GM18907 (cell line): ENCODE measurements around the gene MOAP1.
"Not testable (repeated sequence)": the region's sequence is repeated elsewhere in the genome, so short reads cannot be mapped to it uniquely, and the experiment has no call there.

Experiments
- ATAC-seq: cut with Tn5 transposase; IDR thresholded peaks from one replicate; pipeline ENCODE4 v1.9.1; 2021; ENCODE audit warnings: mild to moderate bottlenecking, moderate library complexity; ENCODE audit not compliant: unreplicated experiment

The MOAP1 gene, protein sequence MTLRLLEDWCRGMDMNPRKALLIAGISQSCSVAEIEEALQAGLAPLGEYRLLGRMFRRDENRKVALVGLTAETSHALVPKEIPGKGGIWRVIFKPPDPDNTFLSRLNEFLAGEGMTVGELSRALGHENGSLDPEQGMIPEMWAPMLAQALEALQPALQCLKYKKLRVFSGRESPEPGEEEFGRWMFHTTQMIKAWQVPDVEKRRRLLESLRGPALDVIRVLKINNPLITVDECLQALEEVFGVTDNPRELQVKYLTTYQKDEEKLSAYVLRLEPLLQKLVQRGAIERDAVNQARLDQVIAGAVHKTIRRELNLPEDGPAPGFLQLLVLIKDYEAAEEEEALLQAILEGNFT

DNA sequence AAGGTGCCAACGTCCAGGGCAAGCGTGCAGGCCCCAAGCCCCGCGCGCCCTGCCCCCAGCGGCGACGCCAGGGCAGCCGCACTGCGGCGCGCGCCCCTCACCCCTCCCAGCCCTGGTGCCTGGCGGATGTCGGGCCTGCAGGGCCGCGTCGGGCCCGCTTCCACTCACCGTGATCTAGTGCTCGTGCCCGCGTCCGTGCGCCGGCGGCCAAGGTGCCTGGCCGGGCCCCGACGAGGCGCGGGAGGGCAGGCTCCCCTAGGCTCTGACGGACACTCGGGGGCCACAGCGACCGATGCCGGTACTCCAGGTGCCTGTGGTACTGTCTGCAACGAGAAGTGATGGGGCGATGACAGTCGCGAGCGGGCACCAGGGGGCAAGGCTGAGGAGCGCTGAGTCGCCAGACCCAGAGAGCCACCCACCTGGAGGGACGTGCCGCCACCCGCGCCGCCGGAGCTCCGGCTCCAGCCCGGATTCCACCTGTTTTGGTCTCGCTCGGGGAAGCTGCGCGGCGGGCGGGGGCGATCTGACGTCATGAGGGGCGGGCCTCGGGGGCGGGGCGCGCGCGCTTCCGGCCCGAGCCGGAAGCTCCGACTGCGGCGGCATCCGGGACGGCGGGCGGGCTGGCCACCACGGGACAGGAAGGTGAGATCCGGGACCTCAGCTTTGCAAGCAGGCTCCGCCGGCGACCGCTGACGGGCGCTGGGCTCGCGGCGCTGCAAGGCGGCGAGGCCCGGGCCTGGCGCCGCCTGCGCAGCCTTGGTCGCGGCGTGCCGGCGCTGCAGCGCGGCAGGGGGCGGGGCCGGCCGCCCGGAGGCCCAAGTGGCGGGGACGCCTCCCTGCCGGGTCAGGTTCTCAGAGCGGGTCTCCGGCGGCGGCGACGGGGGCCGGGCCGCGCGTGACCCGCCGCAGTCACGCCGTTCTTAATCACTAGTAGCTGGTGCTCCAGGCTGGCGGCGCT, at the start of gene MOAP1, which contains the start of gene LYSET:
Gene MOAP1 (minus strand): TSS at position 507 of the 958 bp plus-strand sequence. CDS start 655 bp downstream, outside the sequence.
Gene LYSET (plus strand): TSS at position 927 of the 958 bp plus-strand sequence. CDS start 89 bp downstream, outside the sequence.
- ATAC-seq, result peak; percentile 88

DNA sequence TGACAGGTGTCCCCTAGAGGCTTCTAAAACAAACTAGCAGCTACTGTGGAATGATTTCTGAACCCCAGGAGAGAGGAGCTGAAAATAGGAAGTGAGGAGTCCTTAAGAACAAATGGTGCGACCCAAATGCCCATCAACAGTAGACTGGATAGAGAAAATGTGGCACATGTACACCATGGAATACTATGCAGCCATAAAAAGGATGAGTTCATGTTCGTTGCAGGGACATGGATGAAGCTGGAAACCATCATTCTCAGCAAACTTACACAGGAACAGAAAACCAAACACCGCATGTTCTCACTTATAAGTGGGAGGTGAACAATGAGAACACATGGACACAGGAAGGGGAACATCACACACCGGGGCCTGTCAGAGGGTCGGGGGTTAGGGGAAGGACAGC, 48.4 kb upstream of the MOAP1 start:
- not testable (repeated sequence) for ATAC-seq

DNA sequence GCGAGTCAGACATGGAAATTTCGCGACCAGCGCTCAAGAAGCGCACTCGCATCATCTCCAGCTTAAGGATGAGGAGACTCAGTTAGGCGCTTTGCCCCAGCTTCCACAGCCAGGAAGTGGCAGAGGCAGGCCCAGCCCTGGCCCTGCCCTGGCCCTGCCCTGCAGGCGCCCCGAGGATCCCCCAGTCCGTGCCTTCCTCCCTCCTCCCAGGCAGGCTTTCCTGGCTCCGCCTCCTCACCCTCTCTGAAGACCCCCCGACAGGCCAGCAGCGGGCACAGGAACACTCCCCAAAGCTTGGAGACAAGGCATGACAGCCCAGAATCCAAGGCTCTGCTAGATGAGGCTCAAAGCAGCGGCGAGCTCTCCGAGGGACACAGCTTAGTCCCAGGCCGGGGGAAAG, 47.5 kb upstream of the MOAP1 start:
- no peak for ATAC-seq

DNA sequence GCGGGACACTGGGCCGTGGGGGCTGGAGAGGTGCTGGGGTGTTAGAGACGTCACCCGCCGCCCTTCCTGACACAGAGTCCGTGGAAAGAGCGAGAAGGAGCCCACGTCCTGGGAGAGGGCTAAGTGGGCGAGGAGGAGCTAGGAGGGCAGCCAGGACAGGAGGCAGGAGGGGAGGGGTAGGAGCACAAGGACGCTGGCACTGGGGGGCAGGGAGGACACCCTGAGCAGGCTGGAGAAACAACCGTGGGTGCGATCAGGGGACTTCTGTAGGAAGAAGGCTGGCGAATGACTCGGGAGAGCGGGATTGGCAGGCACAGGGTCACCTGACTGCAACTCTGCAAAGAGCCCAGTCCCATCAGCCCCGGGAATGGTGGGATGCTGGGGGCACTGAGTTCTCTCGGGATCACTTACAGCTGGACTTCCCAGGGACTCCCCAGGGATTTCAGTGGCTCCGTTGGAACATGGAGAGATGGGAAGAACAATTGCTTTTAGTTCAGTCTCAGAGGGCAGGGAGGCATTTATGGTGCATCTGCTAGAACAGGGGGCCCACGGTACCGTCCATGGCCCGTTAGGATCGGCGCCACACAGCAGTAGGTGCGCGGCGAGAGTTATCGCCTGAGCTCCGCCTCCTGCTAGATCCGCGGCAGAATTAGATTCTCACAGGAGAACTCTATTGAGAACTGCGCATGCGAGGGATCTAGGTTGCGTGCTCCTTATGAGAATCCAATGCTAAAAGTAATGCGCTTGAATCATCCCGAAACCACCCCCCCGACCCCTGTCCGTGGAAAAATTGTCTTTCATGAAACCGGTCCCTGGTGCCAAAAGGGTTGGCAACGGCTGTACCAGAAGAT, 46.7 kb upstream of the MOAP1 start:
- no peak for ATAC-seq

DNA sequence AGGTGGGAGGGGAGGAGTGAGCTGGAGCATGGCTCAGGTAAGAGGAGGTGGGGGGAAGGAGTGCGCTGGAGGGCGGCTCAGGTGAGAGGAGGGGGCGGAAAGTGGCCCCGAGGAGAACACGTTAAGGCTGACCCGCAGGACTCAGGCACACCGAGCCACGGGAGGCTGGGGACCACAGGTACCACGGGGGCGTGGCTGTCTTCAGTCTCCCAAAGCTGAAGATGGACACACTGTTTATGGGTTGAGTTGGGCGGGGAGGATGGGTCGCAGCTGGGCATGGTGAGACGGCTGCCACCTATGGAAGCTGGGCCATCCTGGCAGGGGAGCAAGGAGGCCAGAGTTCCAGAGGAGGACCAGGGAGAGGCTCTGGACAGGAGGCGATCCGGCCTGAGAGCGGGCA, 45.8 kb upstream of the MOAP1 start:
- ATAC-seq, result no peak

DNA sequence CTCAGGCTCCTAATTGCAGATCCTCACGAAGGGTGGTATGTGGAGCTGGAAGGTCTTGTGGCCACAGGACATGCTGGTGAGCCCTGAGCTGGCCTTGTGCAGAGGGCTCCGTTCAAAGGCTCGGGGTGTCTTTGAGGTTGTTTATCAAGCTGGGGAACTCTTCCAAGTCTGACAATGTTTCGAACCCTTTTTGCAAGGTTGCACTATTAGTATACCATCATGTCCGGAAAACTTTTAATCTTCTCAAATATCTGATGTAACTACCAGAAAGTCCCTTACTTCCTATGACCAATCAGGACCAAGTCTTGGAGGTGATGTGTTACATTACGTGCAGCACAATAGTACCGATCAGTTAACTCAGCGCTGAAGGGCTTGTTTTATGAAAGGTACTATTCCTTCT, 43.9 kb upstream of the MOAP1 start:
- ATAC-seq, result no peak

DNA sequence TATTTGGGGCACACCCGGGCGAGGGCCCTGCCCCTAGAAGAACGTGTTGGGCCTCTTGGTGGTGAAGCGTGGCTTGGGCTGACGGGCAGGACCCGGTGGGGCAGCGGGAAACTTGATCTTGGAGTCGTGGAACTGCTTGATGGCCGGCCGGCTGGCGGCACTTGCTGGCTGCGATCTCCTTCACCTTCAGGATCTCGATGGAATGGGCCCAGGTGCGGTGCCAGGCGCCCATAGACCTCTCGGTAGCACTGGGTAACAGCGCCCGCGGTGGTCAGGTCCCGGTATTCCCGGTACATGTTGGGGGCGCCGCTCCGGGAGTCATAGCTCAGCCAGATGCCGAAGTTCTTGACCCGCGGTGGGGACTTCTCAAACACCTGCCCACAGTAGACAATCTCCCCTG, 38.9 kb upstream of the MOAP1 start:
- ATAC-seq, result no peak

DNA sequence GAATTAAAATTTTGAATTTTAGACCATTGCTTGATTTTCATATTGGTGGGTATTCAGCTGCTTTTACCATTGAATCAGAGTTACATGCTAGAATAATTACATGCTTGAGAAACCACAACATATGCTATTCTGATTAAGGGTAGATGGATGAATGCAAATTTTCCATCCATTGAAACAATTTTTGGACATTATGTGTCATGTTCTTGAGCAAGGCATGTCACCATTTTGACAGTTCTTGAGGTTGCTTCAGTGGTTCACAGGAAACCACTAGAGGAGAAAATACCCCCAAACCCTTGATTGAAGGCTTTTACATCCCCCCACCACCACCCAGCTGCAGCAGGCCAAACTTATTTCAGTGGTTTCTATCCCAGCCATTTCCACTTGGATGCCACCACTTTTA, 35.8 kb upstream of the MOAP1 start:
- no peak for ATAC-seq

DNA sequence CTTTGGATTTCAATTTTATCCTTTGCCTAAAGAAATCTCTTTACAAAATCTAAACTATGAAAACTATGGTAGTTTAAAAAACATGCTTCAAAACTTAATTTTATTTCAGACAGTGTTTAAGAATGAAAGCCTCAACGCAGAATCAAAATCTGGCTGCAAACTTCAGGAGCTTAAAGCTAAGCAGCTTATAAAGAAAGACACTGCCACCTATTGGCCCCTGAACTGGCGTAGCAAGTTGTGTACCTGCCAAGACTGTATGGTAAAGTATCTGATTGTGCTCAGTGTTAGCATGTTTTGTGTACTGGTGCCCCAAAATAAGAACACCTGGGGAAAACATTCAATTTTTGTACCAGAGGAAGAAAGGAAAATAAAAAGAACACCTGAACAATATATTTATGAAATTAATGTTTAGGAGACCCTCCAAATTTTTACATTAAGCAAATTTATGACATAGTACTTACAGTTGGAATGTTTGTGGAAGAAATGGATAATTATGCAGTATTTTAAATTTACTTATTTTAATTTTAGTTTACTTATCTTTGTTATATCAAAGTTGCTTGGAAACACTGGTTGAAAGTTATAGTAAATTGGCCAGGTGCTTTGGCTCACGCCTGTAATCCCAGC, 34.5 kb upstream of the MOAP1 start:
- ATAC-seq, result peak; percentile 52

DNA sequence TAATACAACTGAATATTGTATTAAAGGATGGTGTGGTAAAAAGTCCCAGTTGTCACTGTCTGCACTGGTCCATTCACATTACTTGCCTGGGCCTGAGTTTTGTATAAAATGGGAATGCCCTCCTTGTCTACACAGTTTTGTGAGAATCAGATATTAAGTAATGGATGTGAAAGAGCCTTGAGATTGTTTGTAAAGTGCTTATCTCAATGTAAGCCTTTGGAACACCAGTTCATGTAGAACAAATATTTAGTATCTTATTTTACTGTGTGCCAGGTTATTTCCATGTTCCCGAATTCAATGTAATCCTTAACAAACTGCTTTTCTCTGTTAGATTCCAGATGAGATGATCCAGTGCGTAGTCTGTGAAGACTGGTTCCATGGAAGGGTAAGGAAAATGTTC, 29.9 kb upstream of the MOAP1 start:
- ATAC-seq, result no peak

DNA sequence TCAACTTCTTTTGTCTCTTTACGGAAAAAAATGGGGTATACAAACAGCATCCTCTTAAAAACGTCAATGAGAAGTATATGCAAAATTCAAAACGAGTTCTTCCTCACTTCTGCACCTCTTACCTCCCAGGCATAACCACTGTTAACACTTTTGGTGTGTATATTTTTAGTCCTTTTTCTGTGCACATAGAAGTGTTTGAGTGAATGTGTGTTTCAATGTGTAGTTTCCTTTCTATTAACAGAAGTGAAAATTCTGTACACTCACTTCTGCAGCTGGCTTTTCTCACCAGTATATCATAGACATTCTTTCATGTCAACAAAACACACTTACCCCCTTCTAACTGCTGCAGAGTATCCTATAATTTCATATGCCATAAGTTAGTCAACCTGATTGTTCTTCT, 27.7 kb upstream of the MOAP1 start:
- ATAC-seq, result peak; percentile 59

DNA sequence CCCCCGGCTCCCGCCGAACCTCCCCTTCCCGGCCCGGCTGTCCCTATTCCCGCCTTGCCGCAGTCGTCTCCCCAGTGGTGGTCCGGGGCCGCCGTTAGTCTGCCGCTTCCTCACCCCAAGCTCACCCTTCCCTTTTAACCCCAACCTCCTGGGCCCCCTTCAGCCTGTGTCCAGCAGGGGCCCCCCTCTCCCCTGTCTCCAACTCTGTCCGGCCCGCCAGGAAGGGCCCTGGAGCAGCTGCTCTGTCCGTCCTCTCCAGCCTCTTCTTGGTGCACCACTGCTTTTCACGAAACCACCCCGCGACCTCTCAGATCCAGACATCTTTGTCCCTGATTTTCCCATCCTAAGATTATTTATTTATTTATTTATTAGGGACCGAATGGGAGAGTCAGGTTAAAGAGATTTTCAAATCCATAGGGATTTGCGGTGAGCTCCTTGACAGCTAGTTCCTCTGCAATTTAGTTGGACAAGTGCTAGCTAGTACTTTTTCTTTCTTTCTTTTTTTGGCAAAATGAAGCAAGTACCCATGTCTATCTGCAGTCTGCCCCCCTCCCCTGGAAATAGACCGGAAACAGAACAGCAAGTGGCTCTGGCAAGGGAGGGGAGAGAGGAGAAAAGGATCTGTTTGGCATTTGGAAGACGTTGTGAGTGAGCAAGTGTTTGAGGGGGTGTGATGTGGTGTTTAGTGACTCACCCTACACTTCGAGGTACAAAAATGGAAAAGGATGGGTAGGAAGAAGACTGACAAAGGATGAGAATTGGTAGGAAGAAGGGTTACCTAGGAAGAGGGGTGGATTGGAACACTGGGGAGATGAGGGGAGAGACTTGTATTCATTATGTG, 23.0 kb upstream of the MOAP1 start:
- peak; percentile 48 for ATAC-seq

DNA sequence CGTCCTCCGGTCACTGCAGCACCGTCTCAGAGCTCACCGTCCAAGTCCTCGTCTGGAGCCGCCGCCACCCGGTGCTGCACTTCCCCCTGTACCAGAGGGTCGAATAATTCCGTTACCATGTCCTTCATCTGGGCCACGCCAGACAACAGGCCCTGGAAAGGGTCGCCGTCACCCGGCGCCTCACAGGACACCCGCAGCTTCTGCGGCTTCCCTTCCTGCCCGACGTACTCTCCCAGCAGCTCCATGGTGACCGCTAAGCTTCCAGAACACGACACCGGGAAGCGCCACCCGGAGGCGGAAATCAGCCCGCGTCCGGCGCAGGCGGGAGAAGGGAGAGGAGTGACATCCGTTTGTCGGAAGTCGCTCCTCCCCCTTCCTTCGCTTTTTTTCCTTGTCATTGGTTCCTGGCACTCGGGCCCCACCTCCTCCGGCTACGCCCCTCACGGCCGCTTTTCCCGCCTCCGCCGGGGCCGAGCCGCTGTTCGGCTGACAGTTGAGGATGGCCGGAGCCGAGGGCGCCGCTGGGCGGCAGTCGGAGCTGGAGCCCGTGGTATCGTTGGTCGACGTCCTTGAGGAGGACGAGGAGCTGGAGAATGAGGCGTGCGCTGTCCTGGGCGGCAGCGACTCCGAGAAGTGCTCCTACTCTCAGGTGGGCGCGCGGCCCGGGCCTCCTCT, 22.2 kb upstream of the MOAP1 start, which contains the start of the genes GON7 and UBR7:
Gene GON7 (minus strand): TSS at position 273 of the 675 bp plus-strand sequence. CDS start 28 bp downstream, at position 245.
Gene UBR7 (plus strand): TSS at position 464 of the 675 bp plus-strand sequence. CDS start 36 bp downstream, at position 500.
- peak; percentile 88 for ATAC-seq

DNA sequence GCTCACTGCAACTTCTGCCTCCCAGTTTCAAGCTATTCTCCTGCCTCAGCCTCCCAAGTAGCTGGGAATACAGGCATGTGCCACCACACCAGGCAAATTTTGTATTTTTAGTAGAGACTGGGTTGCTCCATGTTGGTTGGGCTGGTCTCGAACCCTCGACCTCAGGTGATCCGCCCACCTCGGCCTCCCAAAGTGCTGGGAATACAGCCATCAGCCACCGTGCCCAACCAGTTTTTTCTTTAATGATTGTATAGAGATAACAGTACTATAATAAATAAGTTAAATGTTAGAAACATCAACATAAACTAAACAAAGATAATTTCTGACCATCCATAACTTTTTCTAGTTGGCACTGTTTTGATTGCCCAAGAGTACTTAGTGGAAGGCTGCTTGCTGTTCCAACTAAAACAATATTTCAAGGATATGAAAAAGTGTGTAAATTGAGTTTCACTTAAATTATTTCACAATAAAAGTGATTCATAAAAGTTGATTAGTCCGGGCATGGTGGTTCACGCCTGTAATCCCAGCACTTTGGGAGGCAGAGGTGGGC, 16.5 kb upstream of the MOAP1 start:
- no peak for ATAC-seq

DNA sequence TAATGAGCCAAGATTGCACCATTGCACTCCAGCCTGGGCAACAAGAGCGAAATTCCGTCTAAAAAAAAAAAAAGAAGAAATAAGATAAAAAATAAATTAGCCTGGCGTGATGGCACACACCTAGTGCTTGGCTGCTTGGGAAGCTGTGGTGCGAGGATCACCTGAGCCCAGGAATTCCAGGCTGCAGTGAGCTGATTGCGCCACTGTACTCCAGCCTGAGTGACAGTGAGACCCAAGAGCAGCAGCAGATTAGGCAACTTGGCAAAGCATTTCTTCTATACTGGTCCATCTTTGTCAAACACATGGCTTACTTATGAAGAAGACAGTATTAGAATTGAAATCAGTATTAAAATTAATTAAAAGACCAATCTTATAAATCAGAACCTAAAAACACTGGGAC, 15.9 kb upstream of the MOAP1 start:
- no peak for ATAC-seq

DNA sequence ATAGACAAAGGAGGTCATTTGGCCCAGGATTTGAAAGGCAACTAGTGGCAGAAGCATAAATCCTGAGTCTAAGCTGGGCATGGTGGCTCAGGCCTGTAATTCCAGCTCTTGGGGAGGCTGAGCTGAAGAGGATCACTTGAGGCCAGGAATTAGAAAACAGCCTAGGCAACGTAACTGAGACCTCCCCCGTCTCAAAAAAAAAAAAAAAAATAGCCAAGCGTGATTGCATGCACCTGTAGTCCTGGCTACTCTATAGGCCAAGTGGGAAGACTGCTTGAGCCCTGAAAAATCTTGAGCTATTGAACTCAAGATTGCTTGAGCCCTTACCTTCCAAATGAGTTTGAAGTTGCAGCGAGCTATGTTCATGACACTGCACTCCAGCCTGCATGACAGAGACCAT, 14.3 kb upstream of the MOAP1 start:
- no peak for ATAC-seq

DNA sequence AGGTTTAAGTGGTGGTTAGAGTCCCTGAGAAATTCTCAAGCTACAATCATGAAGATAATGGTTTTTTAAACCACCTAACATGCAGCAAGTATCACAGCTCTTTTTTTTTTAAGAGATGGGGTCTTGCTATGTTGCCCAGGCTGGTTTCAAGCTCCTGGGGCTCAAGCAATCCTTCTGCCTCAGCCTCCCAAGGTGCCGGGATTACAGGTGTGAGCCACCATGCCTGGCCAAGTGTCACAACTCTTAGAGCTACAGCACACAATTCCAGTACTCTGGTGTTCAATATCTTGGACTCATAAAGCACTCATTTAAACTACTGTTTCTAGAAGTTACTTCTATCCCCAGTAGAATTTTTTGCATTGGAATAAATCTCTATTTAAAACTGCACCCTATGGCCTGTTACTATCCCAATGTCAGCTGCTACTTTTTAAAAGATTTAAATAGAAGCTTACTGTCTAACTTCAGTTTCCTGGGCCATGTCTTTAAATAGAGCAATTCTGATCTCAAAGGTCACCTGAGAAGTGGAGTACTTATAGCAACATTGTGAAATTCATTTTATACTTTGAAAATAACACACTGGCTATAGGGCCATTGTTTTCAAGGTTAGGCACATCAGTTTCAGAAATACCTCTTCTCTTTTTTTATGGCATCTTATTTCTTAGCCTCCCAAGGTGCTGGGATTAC, 10.8 kb upstream of the MOAP1 start:
- ATAC-seq, result no peak

DNA sequence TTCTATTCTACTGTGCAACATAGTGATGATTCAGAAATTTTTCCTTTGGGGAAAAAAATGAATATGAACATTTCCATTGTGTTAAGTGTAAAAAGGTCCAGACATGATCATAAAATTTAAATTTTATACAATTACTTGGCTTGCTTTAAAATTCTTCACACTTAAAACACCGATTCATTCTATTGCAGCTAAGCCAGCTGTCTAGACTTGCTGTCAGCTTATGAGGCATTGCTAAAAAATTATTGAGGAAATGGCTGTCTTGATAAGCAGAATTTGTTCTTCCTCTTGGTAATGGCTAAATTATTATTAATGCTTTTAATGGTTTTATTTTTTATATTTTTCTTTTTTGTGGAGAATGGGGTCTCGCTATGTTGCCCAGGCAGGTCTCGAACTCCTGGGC, 2.3 kb upstream of the MOAP1 start:
- ATAC-seq, result no peak
